Inflammatory macrophage (primary cell): ENCODE measurements around the gene XKR3.
"Not testable (repeated sequence)": the region's sequence is repeated elsewhere in the genome, so short reads cannot be mapped to it uniquely, and the experiment has no call there.

Experiments
- DNase-seq, 2 donors: peaks; one replicate each; pipeline ENCODE4 v3.0.0-alpha.2; 2020 to 2022

The XKR3 gene

GRCh38 chr22:16804882-16805281, 20.3 kb downstream of the XKR3 start:
- DNase-seq = no peak

- DNase-seq = no peak
Observed at GRCh38 chr22:16803255-16803917, 21.8 kb downstream of the XKR3 start.

DNA sequence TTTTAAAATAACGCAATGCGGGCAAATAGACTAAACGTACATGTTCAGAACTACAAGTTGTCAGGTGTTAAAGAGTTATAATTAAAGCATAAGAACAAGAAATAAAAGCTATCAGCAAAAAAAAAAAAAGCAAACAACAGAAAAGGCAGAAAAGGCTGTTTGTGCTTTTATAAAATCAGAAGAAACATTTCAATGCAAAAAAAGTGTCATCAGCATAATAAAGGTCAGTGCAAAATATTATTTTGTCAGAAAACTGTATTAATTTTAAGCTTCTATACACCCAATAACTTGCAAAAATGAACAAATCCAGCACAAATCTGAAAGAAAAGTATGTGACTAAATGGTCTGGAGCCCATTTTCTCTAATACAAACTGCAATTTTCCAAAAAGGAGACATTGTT, 23.6 kb downstream of the XKR3 start:
- DNase-seq = no peak

DNA sequence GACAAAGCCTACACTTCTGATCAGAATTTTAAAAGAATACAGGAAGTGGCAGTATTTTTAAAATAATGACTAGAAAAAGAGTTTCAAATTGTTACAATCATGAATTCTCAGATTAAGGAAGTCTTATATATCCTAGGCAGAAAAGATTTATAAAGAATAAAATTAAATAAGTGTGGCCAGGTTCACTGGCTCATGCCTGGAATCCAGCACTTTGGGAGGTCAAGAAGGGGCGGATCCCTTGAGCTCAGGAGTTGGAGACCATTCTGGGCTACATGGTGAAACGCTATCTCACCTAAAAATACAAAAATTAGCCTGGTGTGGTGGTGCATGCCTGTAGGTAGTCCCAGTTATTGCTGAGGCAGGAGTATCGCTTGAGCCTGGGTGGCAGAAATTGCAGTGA, 24.1 kb downstream of the XKR3 start:
- no peak for DNase-seq

DNA sequence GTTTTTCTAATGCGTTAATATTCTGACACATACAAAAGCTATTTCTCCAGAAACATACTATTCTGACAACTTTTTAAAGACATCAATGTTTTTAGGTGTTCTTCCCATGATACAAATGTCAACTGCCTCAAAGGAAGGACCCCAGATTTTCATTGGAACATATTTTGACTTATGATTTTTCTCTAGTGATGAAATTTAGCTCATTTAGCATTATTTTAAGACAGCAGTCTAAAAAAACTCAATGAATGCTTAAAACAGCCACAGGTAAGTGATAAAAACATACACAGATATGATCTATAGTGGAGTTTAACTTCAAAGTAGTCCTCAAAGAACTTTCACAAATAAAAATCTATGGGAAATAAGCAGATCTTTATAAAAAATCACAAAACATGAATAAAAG, 24.9 kb downstream of the XKR3 start:
- no peak for DNase-seq

DNA sequence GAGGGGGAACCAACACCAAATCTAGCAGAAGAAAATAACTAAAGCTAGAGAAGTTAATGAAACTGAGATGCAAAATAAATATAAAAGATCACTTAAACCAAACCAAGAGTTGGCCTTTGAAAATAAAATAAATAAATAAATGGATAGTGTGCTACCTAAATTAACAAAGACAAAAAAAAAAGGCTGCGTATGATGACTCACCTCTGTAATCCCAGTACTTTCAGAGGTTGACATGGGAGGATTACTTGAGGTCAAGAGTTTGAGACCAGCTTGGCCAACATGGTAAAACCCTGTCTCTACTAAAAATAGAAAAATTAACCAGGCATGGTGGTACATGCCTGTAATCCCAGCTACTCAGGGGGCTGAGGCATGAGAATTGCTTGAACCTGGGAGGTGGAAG, 29.7 kb downstream of the XKR3 start:
- not testable (repeated sequence) for DNase-seq

DNA sequence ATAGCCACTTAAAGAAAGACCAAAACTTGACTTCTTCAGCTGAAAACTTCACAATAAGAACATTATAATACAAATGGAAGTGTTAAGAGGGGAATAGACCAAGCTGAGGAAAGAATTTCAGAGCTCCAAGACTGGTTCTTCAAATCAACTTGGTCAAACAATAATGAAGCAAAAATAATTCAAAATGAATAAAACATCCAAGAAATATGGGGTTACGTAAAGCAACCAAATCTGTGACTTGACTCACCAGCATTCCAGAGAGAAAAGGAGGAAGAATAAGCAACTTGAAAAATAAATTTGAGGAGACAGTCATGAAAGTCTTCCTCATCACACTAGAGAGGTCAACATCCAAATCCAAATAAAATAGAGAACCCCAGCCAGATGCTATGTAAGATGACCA, 31.4 kb downstream of the XKR3 start:
- DNase-seq = no peak

DNA sequence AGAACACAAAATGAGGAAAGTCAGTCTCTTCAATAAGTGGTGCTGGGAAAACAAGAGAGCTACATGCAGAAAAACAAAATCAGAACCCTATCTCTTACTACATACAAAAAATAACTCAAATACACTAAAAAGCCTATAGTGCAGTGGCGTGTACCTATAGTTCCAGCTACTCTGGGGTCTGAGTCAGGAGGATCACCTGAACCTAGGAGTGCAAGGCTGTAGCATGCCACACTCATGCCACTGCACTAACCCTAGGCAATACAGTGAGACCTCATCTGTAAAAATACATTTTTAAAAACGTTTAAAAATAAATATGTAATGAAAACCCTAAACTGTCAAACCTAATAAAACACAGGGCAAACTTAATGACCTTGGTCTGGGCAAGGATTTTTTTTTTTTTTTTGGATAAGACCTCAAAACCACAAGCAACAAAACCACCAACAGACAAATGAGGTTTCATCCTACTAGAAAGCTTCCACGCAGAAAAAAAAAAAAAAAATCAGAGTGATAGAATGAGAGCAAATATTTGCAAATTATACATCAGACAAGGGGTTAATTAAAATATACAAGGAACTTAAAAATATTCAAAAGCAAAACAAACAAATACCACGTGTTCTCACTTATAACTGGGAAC, 35.2 kb downstream of the XKR3 start:
- DNase-seq = no peak

GRCh38 chr22:16783930-16784354, 41.3 kb downstream of the XKR3 start:
- DNase-seq = peak; percentile 9 to 21

DNA sequence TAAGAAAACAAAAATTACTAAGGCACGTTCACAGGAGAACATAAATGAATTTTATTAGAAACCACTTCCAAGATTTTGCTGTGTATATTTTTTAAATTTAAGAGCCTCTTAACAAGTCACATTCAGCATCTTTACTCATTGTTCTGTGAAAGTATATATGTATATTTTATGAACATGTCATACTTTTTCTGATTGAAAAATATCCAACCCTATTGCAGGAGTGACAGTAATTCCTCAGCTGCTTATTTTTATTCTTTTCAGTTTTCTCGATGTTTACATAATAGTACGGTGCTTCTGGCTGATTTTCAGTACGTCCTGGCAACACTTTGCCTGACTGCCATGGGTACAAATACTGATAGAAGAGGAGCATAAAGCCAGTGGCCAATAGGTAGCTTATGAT, 41.8 kb downstream of the XKR3 start:
- DNase-seq = no peak

DNA sequence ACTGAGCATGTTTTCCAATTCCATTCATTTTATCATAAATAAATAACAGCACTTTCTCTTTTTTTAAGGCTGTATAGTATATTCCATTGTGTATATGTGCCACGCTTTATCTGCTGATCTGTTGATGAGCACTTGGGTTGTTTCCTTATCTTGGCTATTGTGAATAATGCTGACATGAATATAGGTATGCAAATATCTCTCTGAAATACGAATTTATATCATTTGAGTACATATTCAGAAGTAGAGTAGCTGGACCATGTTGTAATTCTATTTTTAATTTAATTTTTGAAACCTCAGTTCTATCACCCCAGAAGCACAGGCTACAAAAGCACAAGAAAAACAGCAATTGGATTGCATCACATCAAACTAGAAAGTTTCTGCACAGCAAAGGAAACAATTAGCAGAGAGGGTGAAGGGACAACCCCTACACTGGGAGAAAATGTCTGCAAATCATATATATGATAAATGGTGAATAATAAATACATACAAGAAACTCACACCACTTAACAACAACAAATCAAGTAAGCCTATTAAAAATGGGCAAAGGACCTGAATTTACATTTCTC, 43.4 kb downstream of the XKR3 start:
- no peak for DNase-seq

GRCh38 chr22:16781074-16781763, 44.0 kb downstream of the XKR3 start:
- no peak for DNase-seq

DNA sequence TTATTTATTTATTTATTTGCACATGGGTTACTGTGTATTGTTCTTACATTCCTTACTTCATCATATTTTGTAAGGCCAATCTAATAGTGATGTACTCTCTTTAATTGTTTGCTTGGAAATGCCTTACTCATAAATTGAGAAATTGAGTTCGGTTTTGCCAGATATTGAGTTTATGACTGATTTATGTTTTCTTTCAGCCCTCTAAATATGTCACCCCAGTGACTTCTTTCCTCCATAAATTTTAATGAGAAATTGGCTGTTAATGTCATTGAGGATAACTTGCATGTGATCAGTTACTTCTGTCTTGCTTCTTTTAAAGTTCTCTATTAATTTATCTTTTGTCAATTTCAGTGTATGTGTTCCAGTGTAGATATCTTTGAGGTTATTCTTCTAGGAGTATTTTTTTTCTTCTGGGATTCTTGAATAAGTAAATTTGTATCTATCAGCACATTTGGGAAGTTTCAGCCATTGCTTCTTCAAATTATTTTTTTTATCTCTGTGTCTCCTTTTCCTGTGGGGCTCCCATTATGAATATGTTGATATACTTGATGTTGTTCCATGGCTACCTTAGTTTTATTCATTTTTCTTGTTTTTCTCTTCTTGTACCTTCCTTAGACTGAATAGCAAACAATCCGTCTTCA, 47.8 kb downstream of the XKR3 start:
- no peak for DNase-seq

- DNase-seq = peak; percentile 2 to 68
Observed at GRCh38 chr22:16776080-16776479, 49.1 kb downstream of the XKR3 start.

DNA sequence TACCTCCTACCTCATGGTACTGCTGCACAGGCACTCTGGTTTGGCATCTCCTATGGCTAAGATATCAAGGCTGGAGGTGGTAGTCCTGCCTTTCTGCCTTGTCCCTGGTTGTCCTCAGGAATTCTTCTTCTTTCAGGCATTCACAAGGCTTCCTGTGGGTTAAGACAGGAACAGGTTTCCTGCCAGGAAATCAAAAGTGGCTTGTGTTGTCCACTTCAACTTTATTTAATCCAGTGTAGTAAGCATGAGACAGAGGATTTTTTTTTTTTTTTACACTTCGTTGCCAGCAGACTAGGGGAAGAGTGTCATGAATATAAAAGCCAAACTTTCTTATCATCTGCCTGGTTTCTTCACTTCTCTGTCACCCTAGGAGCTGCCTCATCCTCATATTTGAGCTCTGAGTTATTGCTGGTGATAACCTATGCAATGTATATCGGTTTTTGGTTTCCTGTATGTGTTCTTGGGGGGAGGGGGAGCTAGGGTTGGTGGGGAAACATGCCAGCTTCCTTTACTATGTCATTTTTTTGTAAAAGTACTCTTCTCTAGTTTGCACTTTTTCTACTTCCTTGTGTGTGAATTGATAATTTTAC, 50.2 kb downstream of the XKR3 start:
- peak in 1 of 2 donors; percentile 29 for DNase-seq

DNA sequence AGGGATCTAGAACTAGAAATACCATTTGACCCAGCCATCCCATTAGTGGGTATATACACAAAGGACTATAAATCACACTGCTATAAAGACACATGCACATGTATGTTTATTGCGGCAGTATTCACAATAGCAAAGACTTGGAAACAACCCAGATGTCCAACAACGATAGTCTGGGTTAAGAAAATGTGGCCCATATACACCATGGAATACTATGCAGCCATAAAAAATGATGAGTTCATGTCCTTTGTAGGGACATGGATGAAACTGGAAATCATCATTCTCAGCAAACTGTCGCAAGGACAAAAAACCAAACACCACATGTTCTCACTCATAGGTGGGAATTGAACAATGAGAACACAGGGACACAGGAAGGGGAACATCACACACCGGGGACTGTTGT, 53.6 kb downstream of the XKR3 start:
- DNase-seq = not testable (repeated sequence)

GRCh38 chr22:16767927-16768326, 57.3 kb downstream of the XKR3 start:
- DNase-seq = not testable (repeated sequence)

DNA sequence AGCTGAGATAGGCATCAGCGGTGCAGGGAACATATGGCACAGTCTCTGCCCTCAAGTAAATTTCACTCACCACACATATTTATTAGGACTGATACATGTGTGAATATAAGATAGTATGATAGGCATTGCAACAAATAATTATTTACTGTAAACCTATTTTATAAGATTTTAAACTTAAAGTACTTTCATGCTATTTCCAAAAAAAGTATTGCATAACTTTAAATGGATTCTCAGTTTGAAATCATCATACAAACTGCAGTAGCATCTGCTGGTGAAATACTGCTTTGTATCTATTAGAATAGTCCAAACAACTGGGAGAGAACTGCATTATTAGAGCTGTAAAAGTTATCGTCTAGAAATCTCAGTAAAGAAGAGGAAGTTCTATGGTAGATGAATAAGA, 63.0 kb downstream of the XKR3 start:
- not testable (repeated sequence) for DNase-seq

DNA sequence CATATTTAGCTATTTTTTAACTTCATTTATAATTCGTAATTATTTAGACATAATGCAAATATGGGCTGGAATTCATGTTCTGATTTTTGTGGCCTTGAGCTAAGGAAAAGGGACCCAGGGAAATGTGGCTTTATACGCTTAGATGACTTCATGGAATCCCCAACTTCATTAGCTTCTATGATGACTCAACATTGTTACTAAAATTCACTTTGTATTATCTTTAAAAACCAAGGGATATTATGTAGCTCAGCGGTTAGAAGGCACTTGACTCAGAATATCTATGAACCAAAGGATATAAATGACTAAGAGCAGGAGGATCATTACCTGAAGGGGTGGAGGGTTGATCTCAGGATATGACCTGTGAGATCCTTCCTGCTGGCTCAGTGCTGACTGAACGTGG, 64.8 kb downstream of the XKR3 start:
- DNase-seq = not testable (repeated sequence)

DNA sequence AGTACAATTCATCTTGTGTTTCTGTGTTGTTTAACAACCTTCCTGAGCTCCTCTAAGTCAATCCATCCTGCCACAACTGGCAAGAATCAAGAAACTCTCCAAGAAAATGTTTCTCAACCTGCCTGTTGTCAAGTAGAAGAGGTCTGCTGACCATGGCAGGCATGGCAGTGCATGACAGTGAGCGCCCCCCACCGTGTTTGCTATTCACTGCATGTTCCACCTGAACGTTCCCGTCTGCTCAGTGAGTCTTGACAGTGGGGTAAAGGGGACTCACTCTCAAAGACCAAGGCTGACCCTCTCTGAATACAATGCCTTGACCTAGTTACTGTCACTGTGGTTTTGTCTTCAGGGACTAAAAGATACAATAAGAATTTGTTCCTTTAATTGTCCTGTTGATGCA, 75.9 kb downstream of the XKR3 start:
- not testable (repeated sequence) for DNase-seq

- not testable (repeated sequence) for DNase-seq
Observed at GRCh38 chr22:16748160-16748929, 76.9 kb downstream of the XKR3 start.
